Pancreas (tissue), 10 donors: ENCODE results near the gene LTN1. TPM values are rescaled to one million over a fixed set of nuclear protein-coding genes. Genes with fewer than 3 reads are reported as not detected.

ENCODE experiments used
- ATAC-seq, 4 donors: fragments of 200-7000 bp; cut with Tn5 transposase; one replicate each; pipeline versions ENCODE4 v1.8.0 to v1.9.1; 2020; ENCODE audit warnings: mild to moderate bottlenecking in 4 of 4, moderate library complexity in 4 of 4
- DNase-seq, 6 donors: peaks; one replicate each; pipeline ENCODE4 v3.0.0-alpha.2; 2020
- FAIRE-seq: peaks from 2 replicates; lab custom pipeline; 2012; peaks lifted over from hg19 to GRCh38; lab: Jason Lieb, UNC
- H3K27ac ChIP-seq, 4 donors: fragments of 200-600 bp; sonication (generic); 1 replicate in 3 of 4; 2 replicates in 1 of 4; pipeline versions ENCODE4 v1.5.0 to v1.8.0; 2020
- H3K27me3 ChIP-seq, 4 donors: fragments of 200-600 bp; one replicate each; pipeline ENCODE4 v1.8.0; 2021
- H3K36me3 ChIP-seq, 3 donors: fragments of 200-600 bp; sonication (generic) in 1 of 3; one replicate each; pipeline versions ENCODE4 v1.5.0 to v1.8.0; 2020 to 2021
- H3K4me1 ChIP-seq, 3 donors: fragments of 200-600 bp; one replicate each; pipeline ENCODE4 v1.8.0; 2021
- H3K4me3 ChIP-seq, 4 donors: fragments of 200-600 bp; sonication (generic) in 2 of 4; one replicate each; pipeline versions ENCODE4 v1.5.0 to v1.8.0; 2020 to 2021
- H3K9me3 ChIP-seq, 4 donors: fragments of 200-600 bp; one replicate each; pipeline ENCODE4 v1.8.0; 2021
- WGBS, 2 donors: extraction: QIAGEN DNeasy Blood & Tissue Kit; methylation state at CpG; one replicate each; pipeline ENCODE4 v1.1.7; 2013; 5-methylcytosine and 5-hydroxymethylcytosine counted together
- intact Hi-C, 3 donors: fragments of 100-400 bp; cut with DNase I; formaldehyde crosslinking; loops; one replicate each; pipeline versions ENCODE4 v1.11.1 to v1.14.2; 2022
- polyA plus RNA-seq, 2 donors: library from polyadenylated mRNA; stranded (reverse); fragments of 200-250 nt; gene quantifications; one replicate each; pipeline ENCODE4 v1.2.3, GENCODE V29; 2013
- total RNA-seq, 6 donors: library from RNA; stranded (reverse); fragmentation: NEBNext Ultra II Directional in 4 of 6; extraction: Animal tissue kit (Norgen Biotek cat#: 25700) in 4 of 6; gene quantifications; one replicate each; pipeline versions ENCODE4 v1.2.1 to v1.2.4, GENCODE V29; 2021 to 2023
- TF ChIP-seq, protein P1 (sequence below), 4 donors: fragments of 200-600 bp; sonication (generic) in 3 of 4; IDR thresholded peaks; one replicate each; pipeline versions ENCODE4 v1.5.0 to v1.8.0; 2021; ENCODE audit warnings: antibody characterized with exemption in 4 of 4
- donor health status: healthy with polysubstance abuse.
- donor health status: DM: no; HTN: no; CAD: no; lungs with moderate emphysema.
- donor health status: DM: no; HTN: no; CAD: no.
- donor health status: control.
- donor health status: control.
- donor health status: Bipolar disorder and iron deficiency.
- donor health status: DM: yes; HTN: yes; CAD: no.
- donor health status: DM: no; HTN: no; CAD: no.
- donor health status: DM: no; HTN: no; CAD: no.
- donor health status: DM: yes; HTN: yes; CAD: no.

Gene LTN1
- total and polyA plus RNA-seq, 8 donors, result 4.4 to 16.1 (median 12.1) TPM

DNA sequence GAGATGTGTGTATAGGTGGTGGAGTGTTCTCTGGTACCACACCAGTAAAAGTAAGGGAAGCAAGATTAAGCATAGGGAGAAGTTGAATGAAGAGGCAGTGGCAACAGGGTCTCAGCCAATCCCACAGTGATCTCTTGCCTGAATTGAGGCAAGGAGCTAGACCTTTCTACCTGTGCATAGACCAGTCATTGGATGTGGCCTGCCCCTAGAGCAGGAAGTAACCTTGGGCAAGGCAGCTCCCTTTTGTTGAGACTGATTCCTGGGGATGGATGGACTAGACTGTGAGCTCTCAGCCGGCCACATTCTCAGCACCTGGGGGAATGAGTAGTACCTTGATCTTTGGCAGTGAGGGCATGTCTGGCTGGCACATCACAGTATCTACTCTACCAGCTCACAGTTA, 38.2 kb upstream of the LTN1 start:
- DNase-seq (no peak), FAIRE-seq (no peak), ATAC-seq (no peak)
- WGBS, 2 donors, result 85% methylated on average over 1 of the region's 1 CpG
- TF ChIP-seq, protein P1, sequence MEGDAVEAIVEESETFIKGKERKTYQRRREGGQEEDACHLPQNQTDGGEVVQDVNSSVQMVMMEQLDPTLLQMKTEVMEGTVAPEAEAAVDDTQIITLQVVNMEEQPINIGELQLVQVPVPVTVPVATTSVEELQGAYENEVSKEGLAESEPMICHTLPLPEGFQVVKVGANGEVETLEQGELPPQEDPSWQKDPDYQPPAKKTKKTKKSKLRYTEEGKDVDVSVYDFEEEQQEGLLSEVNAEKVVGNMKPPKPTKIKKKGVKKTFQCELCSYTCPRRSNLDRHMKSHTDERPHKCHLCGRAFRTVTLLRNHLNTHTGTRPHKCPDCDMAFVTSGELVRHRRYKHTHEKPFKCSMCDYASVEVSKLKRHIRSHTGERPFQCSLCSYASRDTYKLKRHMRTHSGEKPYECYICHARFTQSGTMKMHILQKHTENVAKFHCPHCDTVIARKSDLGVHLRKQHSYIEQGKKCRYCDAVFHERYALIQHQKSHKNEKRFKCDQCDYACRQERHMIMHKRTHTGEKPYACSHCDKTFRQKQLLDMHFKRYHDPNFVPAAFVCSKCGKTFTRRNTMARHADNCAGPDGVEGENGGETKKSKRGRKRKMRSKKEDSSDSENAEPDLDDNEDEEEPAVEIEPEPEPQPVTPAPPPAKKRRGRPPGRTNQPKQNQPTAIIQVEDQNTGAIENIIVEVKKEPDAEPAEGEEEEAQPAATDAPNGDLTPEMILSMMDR (IDR thresholded peaks at IDR 0.05), result no peak
- Histone ChIP-seq H3K4me3 (no peak overlapping the region), H3K36me3 (peaks cover 5 to 43% (median 10%) of the 10 kb centered on the region in 3 donors), H3K4me1 (peaks cover 0 to 13% (median 7%) of the 10 kb centered on the region in 3 donors), H3K27ac (no peak overlapping the region), H3K27me3 (no peaks in the 10 kb centered on the region), H3K9me3 (no peaks in the 10 kb centered on the region)
- intact Hi-C loops, result no loop called here

DNA sequence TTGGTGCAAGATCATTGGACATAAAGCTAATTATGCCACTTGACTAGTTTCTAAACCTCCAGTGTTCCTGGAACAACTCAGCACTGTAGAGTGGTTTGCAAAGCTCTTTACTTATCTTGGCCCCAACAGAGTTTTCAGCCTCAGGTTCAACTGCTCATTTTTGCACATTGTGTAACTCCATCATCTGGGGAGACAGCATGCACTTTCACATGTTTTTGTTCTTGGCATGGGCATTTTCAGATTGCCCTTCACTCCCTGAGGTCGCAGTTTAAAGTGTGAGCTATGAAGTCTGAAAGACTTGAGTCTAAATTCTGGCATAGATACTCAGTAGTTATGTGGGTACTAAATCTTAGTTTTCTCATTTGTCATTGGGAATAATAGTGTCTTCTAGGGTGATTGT, 36.8 kb upstream of the LTN1 start:
- 68 to 78% methylated on average over 1 of the region's 1 CpG for WGBS, 2 donors
- DNase-seq, result no peak
- TF ChIP-seq, protein P1 (IDR thresholded peaks at IDR 0.05), result no peak
- Histone ChIP-seq H3K27ac (no peak overlapping the region), H3K4me3 (no peak overlapping the region), H3K36me3 (peaks cover 5 to 31% (median 10%) of the 10 kb centered on the region in 3 donors), H3K27me3 (no peaks in the 10 kb centered on the region), H3K9me3 (no peaks in the 10 kb centered on the region), H3K4me1 (peaks cover 0 to 18% (median 13%) of the 10 kb centered on the region in 3 donors)
- ATAC-seq, result no peak
- intact Hi-C loops, result no loop called here
- no peak for FAIRE-seq

DNA sequence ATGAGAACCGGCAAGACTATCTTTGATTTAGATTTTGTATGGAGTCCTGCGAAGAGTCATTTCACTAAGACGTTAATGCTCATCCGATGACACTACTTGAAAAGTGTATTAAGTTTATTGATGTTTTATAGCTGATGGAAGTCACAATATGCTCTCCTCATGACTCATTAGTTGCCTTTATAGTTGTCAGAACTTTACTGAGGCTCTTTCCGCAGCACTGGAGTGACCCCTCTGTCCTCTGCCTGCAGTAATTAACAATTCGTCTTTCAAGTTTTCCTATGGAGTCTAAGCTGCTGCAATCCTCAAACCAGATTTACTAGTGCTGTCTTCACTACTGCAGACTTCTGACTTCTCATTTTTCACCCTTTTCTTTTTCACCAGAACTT, 32.6 kb upstream of the LTN1 start:
- H3K27me3 ChIP-seq, result no peaks in the 10 kb centered on the region
- H3K27ac ChIP-seq, result peak overlapping the region; percentile 97 to 99 (median 99)
- H3K9me3 ChIP-seq, result no peaks in the 10 kb centered on the region
- 1% methylated on average over 6 of the region's 6 CpGs for WGBS, 2 donors
- peak overlapping the region; percentile 33 to 75 (median 60) for H3K4me3 ChIP-seq
- intact Hi-C loops, result no loop called here
- peaks cover 0 to 18% (median 13%) of the 10 kb centered on the region in 3 donors for H3K4me1 ChIP-seq
- peaks cover 0 to 5% (median 0%) of the 10 kb centered on the region in 3 donors for H3K36me3 ChIP-seq
- TF ChIP-seq, protein P1 (IDR thresholded peaks at IDR 0.05), result no peak
- ATAC-seq (peak in 3 of 4 donors; percentile 5 to 40 (median 20)), DNase-seq (no peak), FAIRE-seq (no peak)

DNA sequence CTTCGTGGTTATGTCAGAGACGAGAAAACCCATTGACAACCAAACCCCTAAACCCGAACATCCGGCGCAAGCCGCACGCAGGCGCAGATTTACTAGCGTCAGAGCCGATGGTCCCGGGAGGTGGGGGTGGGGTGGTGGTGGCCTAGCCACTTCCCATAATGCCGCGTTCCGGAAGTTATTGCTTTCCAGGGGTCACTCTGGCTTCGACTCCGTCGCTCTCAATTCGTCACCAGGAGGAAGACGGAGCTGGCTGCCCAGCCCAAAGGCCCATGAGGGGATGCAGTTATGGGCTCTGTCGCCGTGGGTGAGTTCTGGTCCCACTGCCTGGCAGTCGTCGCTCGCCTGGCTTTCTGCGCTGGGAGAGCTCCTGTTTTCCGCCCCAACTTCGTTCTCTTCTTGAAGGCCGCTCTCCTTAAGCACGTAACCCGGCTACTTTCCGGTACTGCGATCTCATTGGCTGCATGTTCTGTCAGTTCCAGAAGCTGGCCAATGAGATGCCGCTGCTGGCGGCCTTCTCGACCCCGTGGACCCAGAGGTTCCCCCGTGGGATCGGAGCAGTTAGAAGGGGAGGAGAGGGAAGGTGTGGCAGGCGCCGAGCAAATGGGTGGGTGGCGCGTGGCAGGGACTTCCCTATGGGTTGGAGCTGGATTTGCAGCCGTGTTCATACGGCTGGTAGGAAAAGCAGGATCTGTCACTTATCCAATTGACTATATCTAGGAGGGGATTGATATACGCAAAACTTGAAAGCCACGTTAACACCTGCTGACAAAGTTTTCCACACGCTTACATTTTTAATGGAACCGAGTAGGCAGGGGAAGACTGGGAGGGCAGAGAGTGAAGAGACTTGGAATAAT, 32.0 kb upstream of the LTN1 start, which contains the start of gene USP16:
TSS of gene USP16 (plus strand) at position 195 of the 854 bp plus-strand sequence. CDS start 3,246 bp downstream, outside the sequence.
- FAIRE-seq, result peak; percentile 71
- intact Hi-C loops, result no loop called here

More for the DNA sequence above, 32.0 kb upstream of the LTN1 start, which contains the start of gene USP16:
- H3K27me3 ChIP-seq, result no peaks in the 10 kb centered on the region
- TF ChIP-seq, protein P1 (IDR thresholded peaks at IDR 0.05), result peak in 1 of 4 donors; percentile 10
- peaks cover 0 to 18% (median 13%) of the 10 kb centered on the region in 3 donors for H3K4me1 ChIP-seq
- DNase-seq (peak; percentile 88 to 98 (median 95)), ATAC-seq (peak; percentile 96 to 98 (median 97))
- H3K36me3 ChIP-seq, result peaks cover 0 to 5% (median 0%) of the 10 kb centered on the region in 3 donors
- H3K27ac ChIP-seq, result peak within 1 kb of the TSS; percentile 97 to 99 (median 99)
- WGBS, 2 donors, result 0% methylated on average over 48 of the region's 48 CpGs
- H3K9me3 ChIP-seq, result no peaks in the 10 kb centered on the region
- peak within 1 kb of the TSS; percentile 33 to 75 (median 60) for H3K4me3 ChIP-seq
